ENCODE measurements around the gene GPC5.
"Not testable (repeated sequence)": the region's sequence is repeated elsewhere in the genome, so short reads cannot be mapped to it uniquely, and the experiment has no call there.

Gene GPC5

DNA sequence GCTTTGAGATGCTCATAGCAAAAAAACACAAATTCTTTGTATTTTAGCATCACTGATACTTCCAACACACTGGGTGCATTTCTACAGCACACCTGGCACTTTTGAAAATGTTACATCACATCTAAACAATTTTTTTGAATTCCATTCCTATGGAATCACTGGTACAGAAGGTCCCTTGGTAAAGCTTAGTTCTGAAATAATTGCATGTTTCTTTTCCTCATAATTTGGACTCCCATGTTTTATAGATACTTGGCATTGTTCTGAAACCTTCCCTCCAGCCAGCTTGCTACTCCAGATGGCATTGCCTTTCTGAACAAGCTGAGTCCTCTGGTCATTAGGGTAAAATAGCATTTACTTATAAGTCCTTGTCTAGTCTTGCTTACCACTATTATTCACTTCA is 1346.8 kb downstream of the GPC5 start:
- Mint-ChIP-seq H3K4me1 (no peaks in the 10 kb centered on the region), H3K4me3 (no peak overlapping the region)
- ATAC-seq: no peak

GRCh38 chr13:92752705-92753104 is 1354.3 kb downstream of the GPC5 start:
- not testable (repeated sequence) for H3K4me1 Mint-ChIP-seq, ATAC-seq

More for the DNA sequence above, 1346.8 kb downstream of the GPC5 start:
- DNase-seq (ENCODE audit: low spot score in 2 of 2): no peak
- Mint-ChIP-seq H3K9me3 (peaks cover 9% of the 10 kb centered on the region), H3K27ac (no peak overlapping the region), H3K36me3 (no peaks in the 10 kb centered on the region)

DNA sequence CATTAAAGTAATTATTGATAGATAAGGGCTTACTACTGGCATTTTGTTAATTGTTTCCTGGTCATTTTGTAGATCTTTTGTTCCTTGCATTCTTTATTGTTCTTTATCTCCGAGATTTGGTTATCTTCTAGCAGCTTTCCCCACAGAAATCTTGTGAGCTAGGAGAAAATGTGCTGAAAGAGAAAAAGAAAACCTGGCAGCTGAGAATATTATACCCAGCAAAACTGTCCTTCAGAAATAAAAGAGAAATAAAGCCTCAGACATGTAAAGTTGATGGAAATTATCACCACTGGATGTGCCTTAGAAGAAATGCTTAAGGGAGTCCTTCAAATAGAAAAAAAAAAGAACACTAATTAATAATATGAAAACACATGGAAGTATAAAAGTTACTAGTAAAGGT is 1363.3 kb downstream of the GPC5 start:
- ATAC-seq (no peak), DNase-seq (ENCODE audit: low spot score in 2 of 2) (no peak)
- Mint-ChIP-seq H3K4me3 (no peak overlapping the region), H3K4me1 (no peaks in the 10 kb centered on the region), H3K36me3 (no peaks in the 10 kb centered on the region), H3K9me3 (peaks cover 17% of the 10 kb centered on the region), H3K27ac (no peak overlapping the region)

More at GRCh38 chr13:92752705-92753104, 1354.3 kb downstream of the GPC5 start:
- not testable (repeated sequence) for H3K27ac Mint-ChIP-seq; H3K9me3 Mint-ChIP-seq; H3K4me3 Mint-ChIP-seq; DNase-seq (ENCODE audit: low spot score in 2 of 2); H3K36me3 Mint-ChIP-seq

DNA sequence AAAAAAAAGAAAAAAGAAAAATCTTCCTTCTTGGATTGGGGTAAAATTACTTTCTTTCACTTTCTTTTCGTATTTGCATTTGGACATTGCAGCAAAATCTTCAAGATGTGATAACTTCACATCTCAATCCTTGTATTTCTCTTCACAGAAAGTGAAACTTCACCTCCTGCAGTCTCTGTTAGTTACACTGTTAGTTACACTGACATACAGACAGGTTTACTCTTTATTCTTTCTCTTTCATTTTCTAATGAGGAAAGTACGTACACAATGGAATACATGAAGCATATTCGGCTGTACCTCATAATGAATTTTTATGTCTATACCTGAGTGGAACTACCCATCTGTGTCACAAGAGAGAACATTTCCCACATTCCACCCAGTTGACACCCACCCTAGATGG is 1369.0 kb downstream of the GPC5 start:
- ATAC-seq (no peak), DNase-seq (ENCODE audit: low spot score in 2 of 2) (no peak)
- H3K4me1 Mint-ChIP-seq: no peaks in the 10 kb centered on the region
- H3K4me3 Mint-ChIP-seq: no peak overlapping the region
- H3K27ac Mint-ChIP-seq: no peak overlapping the region
- peaks cover 15% of the 10 kb centered on the region for H3K9me3 Mint-ChIP-seq
- no peaks in the 10 kb centered on the region for H3K36me3 Mint-ChIP-seq

GRCh38 chr13:92768602-92769001 is 1370.2 kb downstream of the GPC5 start:
- no peak for DNase-seq (ENCODE audit: low spot score in 2 of 2)
- Mint-ChIP-seq H3K36me3 (no peaks in the 10 kb centered on the region), H3K4me1 (no peaks in the 10 kb centered on the region), H3K4me3 (no peak overlapping the region), H3K9me3 (peaks cover 11% of the 10 kb centered on the region), H3K27ac (no peak overlapping the region)
- no peak for ATAC-seq

GRCh38 chr13:92769046-92769445 is 1370.6 kb downstream of the GPC5 start:
- Mint-ChIP-seq H3K36me3 (no peaks in the 10 kb centered on the region), H3K27ac (no peak overlapping the region), H3K4me3 (no peak overlapping the region), H3K4me1 (no peaks in the 10 kb centered on the region), H3K9me3 (peaks cover 11% of the 10 kb centered on the region)
- ATAC-seq (no peak), DNase-seq (ENCODE audit: low spot score in 2 of 2) (no peak)

GRCh38 chr13:92775658-92776057 is 1377.2 kb downstream of the GPC5 start:
- no peaks in the 10 kb centered on the region for H3K36me3 Mint-ChIP-seq
- no peak overlapping the region for H3K4me3 Mint-ChIP-seq
- H3K27ac Mint-ChIP-seq: no peak overlapping the region
- no peak for ATAC-seq
- H3K4me1 Mint-ChIP-seq: no peaks in the 10 kb centered on the region
- DNase-seq (ENCODE audit: low spot score in 2 of 2): no peak
- H3K9me3 Mint-ChIP-seq: peaks cover 14% of the 10 kb centered on the region

DNA sequence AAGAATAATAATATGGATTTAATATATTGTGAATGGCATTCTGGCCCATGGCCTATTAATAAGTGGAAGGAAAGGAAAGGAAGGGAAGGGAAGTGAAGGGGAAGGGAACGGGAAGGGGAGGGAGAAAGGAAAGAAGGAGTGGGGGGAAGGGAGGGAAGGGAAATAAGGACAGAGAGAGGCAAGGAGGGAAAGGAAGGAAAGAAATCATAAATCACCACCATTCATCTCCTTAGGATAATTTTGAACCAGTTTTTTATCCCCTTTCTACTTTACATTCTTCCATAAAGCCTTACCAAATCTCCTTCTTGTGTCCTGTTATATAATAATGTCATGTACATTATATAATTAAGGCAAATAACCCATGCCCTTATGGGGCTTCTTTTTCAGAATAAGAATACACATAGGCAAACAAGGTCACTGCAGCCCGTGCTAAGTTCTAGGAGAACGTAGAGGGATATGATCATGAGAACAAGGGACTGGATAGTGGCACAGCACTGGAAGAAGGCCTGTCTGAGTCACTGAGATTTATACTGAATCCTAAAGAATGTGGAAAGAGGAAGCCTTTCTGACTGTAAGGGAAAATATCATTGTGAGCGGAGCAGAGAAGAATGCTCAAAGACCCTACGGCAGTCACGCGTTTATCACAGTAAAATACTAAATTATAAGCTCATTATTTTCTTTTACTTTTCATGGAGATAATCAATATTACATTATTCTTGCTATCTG is 1383.7 kb downstream of the GPC5 start:
- peaks cover 4% of the 10 kb centered on the region for H3K9me3 Mint-ChIP-seq
- H3K4me3 Mint-ChIP-seq: no peak overlapping the region
- DNase-seq (ENCODE audit: low spot score in 2 of 2) (no peak), ATAC-seq (no peak)
- no peak overlapping the region for H3K27ac Mint-ChIP-seq
- no peaks in the 10 kb centered on the region for H3K36me3 Mint-ChIP-seq
- no peaks in the 10 kb centered on the region for H3K4me1 Mint-ChIP-seq

DNA sequence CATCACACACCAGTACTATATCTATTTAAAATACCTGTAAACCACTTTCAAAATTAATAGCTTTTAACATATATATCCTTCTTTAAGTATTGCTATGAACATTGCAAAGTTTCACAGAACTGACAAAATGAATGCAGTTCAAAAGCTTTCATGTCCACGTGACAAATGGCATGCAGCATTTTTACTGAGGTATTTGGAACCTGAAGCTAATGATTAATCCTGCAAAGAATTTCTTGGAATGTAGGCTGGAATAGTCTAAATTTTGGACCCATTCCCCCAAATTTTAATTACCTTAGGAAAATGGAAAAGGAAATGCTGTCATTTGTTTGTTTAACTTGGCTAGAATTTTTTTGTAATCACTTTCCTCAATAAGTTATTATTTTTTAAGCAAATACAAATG is 1404.4 kb downstream of the GPC5 start:
- no peak overlapping the region for H3K27ac Mint-ChIP-seq
- H3K9me3 Mint-ChIP-seq: peaks cover 6% of the 10 kb centered on the region
- H3K4me1 Mint-ChIP-seq: peaks cover 6% of the 10 kb centered on the region
- H3K4me3 Mint-ChIP-seq: no peak overlapping the region
- DNase-seq (ENCODE audit: low spot score in 2 of 2) (no peak), ATAC-seq (no peak)
- H3K36me3 Mint-ChIP-seq: no peaks in the 10 kb centered on the region

DNA sequence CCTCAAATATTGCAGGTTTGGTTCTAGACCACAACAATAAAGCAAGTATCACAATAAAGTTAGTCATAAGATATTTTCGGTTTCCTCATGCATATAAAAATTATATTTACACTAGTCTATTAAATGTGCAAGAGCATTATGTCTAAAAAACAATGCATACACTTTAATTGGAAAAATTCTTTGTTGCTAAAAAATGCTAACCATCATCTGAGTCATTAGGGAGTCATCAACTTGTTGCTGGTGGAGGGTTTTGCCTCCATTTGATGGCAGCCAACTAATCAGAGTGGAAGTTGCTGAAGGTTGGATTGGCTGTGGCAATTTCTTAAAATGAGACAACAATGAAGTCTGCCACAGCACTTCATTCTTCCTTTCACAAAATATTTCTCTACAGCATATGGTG is 1405.9 kb downstream of the GPC5 start:
- Mint-ChIP-seq H3K36me3 (no peaks in the 10 kb centered on the region), H3K4me1 (peaks cover 6% of the 10 kb centered on the region), H3K4me3 (no peak overlapping the region), H3K27ac (no peak overlapping the region), H3K9me3 (peaks cover 6% of the 10 kb centered on the region)
- DNase-seq (ENCODE audit: low spot score in 2 of 2): no peak
- ATAC-seq: no peak

DNA sequence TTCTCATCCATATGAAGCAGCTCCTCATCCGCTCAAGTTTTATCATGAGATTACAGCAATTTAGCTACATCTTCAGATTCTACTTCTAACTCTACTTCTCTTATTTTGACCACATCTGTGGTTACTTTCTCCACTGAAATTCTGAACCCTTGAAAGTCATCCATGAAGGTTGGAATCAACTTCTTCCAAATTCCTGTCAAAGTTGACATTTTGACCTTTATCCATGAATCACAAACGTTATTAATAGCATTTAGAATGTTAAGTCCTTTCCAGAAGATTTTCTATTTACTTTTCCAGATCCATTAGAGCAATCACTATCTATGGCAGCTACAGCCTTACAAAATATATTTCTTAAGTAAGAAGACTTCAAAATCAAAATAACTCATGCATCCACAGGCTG is 1406.5 kb downstream of the GPC5 start:
- Mint-ChIP-seq H3K27ac (no peak overlapping the region), H3K36me3 (no peaks in the 10 kb centered on the region), H3K9me3 (peaks cover 3% of the 10 kb centered on the region), H3K4me3 (no peak overlapping the region), H3K4me1 (peaks cover 6% of the 10 kb centered on the region)
- DNase-seq (ENCODE audit: low spot score in 2 of 2) (no peak), ATAC-seq (no peak)

GRCh38 chr13:92805766-92806165 is 1407.3 kb downstream of the GPC5 start:
- Mint-ChIP-seq H3K36me3 (no peaks in the 10 kb centered on the region), H3K4me1 (peaks cover 6% of the 10 kb centered on the region), H3K9me3 (peaks cover 3% of the 10 kb centered on the region), H3K4me3 (peak overlapping the region; percentile 53), H3K27ac (no peak overlapping the region)
- DNase-seq (ENCODE audit: low spot score in 2 of 2): no peak
- no peak for ATAC-seq

DNA sequence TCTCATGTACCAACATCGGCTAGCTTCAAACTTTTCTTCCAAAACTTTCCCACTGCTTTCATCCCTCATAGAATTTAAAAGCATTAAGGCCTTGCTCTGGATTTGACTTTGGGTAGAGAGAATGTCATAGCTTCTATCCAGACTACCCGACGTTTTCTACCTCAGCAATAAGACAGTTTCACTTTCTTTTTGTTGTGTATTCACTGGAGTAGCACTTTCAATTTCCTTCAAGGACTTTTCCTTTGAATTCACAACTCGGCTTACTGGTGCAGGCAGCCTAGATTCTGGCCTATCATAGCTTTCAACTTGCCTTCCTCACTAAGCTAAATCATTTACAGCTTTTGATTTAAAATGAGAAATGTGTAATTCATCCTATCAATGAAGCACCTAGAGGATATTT is 1407.8 kb downstream of the GPC5 start:
- no peak for ATAC-seq
- H3K9me3 Mint-ChIP-seq: peaks cover 3% of the 10 kb centered on the region
- H3K4me3 Mint-ChIP-seq: peak overlapping the region; percentile 53
- no peaks in the 10 kb centered on the region for H3K36me3 Mint-ChIP-seq
- peaks cover 6% of the 10 kb centered on the region for H3K4me1 Mint-ChIP-seq
- H3K27ac Mint-ChIP-seq: no peak overlapping the region
- DNase-seq (ENCODE audit: low spot score in 2 of 2): no peak

DNA sequence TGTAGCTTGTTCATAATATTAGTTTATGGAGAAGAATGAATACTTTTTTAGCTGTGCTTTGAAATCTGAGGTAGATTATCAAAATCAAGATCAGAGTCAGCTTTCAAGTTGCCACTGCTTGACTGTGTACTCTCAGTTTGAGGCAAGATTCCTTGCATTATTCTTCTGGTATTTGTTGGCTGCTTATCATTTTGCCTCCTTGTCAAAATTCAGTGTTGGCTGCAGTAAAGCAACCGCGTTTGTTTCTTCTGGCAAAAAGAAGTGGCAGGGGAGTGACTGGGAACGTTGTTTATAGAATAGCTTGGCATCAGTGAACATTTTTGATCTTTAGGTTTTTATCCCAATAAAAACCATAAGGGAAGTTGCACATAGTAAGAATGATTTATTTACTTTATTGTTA is 1408.9 kb downstream of the GPC5 start:
- Mint-ChIP-seq H3K36me3 (no peaks in the 10 kb centered on the region), H3K27ac (no peak overlapping the region), H3K4me1 (peaks cover 6% of the 10 kb centered on the region)

DNA sequence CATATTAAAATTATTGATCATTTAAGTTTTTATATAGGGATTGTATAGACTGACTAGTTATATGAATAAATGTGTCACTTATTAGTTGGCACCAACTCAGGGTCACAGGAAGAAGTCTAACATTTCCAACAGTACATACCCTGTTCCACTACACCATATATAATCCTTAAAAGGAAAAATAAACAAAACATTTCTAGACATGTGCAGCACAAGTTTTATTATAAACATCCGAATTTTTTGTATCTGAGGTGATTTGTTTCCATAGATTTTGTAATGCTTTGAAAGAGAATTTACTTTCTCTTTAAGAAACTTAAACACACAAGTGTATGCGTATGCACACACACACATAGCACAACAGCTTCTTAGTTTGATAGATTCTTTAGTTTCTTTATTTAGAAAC is 1409.5 kb downstream of the GPC5 start:
- ATAC-seq: no peak
- Mint-ChIP-seq H3K27ac (no peak overlapping the region), H3K4me3 (no peak overlapping the region), H3K9me3 (peaks cover 3% of the 10 kb centered on the region), H3K4me1 (peaks cover 6% of the 10 kb centered on the region), H3K36me3 (no peaks in the 10 kb centered on the region)
- no peak for DNase-seq (ENCODE audit: low spot score in 2 of 2)

More for the DNA sequence above, 1408.9 kb downstream of the GPC5 start:
- peaks cover 3% of the 10 kb centered on the region for H3K9me3 Mint-ChIP-seq
- ATAC-seq: no peak
- DNase-seq (ENCODE audit: low spot score in 2 of 2): no peak
- no peak overlapping the region for H3K4me3 Mint-ChIP-seq

DNA sequence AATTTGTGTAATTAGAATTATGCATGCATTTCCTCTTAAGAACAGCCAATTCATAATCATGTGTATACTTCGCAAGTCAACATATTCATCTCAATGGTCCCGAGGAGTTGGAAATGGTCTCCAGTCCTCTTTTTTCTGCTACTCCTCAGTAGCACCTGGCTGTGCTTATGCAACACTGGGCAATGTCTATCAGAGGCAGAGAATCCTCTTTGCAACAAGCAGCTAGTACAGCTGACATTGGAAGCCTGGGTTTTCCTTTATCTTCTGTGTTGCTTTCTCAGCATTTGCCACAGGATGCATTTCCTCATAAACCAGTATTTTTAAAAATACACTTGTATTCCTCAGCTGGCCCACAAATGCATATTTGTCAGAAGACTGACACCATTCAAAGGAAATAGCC is 1422.9 kb downstream of the GPC5 start:
- no peaks in the 10 kb centered on the region for H3K36me3 Mint-ChIP-seq
- H3K27ac Mint-ChIP-seq: no peak overlapping the region
- no peak for DNase-seq (ENCODE audit: low spot score in 2 of 2)
- no peak overlapping the region for H3K4me3 Mint-ChIP-seq
- no peak for ATAC-seq
- peaks cover 5% of the 10 kb centered on the region for H3K9me3 Mint-ChIP-seq
- no peaks in the 10 kb centered on the region for H3K4me1 Mint-ChIP-seq

- ATAC-seq (no peak), DNase-seq (ENCODE audit: low spot score in 2 of 2) (no peak)
- Mint-ChIP-seq H3K4me3 (no peak overlapping the region), H3K9me3 (peaks cover 5% of the 10 kb centered on the region), H3K4me1 (no peaks in the 10 kb centered on the region), H3K27ac (no peak overlapping the region), H3K36me3 (no peaks in the 10 kb centered on the region)
Measured at GRCh38 chr13:92823059-92823458, 1424.6 kb downstream of the GPC5 start.
